ENCODE data around the gene PIP5KL1.

The PIP5KL1 gene

GRCh38 chr9:127903557-127904475, 26.8 kb downstream of the PIP5KL1 start:
- Mint-ChIP-seq H3K4me3 (peak overlapping the region; percentile 89), H3K36me3 (no peaks in the 10 kb centered on the region), H3K9me3 (no peaks in the 10 kb centered on the region), H3K27ac (peak overlapping the region; percentile 99), H3K27me3 (no peaks in the 10 kb centered on the region), H3K4me1 (peaks cover 59% of the 10 kb centered on the region)

- no peaks in the 10 kb centered on the region for H3K27me3 Mint-ChIP-seq
- no peaks in the 10 kb centered on the region for H3K9me3 Mint-ChIP-seq
- H3K4me3 Mint-ChIP-seq = peak within 1 kb of the TSS; percentile 90
- peak within 1 kb of the TSS; percentile 95 for H3K27ac Mint-ChIP-seq
- peaks cover 42% of the 10 kb centered on the region for H3K4me1 Mint-ChIP-seq
- H3K36me3 Mint-ChIP-seq = peaks cover 14% of the 10 kb centered on the region
These were observed 31.2 kb downstream of the PIP5KL1 start, which contains the start of gene ST6GALNAC6 for GRCh38 chr9:127899128-127899943. Gene ST6GALNAC6, minus strand, starts transcription at chr9:127899603. Its CDS starts 1,622 bp downstream, at chr9:127897981.

GRCh38 chr9:127898433-127899127, 32.0 kb downstream of the PIP5KL1 start:
- no peaks in the 10 kb centered on the region for H3K9me3 Mint-ChIP-seq
- peak overlapping the region; percentile 89 for H3K4me3 Mint-ChIP-seq
- peaks cover 41% of the 10 kb centered on the region for H3K4me1 Mint-ChIP-seq
- H3K27me3 Mint-ChIP-seq = no peaks in the 10 kb centered on the region
- peak overlapping the region; percentile 95 for H3K27ac Mint-ChIP-seq
- H3K36me3 Mint-ChIP-seq = peaks cover 22% of the 10 kb centered on the region

GRCh38 chr9:127897193-127897692, 33.3 kb downstream of the PIP5KL1 start:
- H3K4me1 Mint-ChIP-seq = peaks cover 35% of the 10 kb centered on the region
- peaks cover 33% of the 10 kb centered on the region for H3K36me3 Mint-ChIP-seq
- no peak overlapping the region for H3K27ac Mint-ChIP-seq
- H3K27me3 Mint-ChIP-seq = no peaks in the 10 kb centered on the region
- no peaks in the 10 kb centered on the region for H3K9me3 Mint-ChIP-seq
- peak overlapping the region; percentile 54 for H3K4me3 Mint-ChIP-seq

- Mint-ChIP-seq H3K27ac (no peak overlapping the region), H3K4me3 (no peak overlapping the region), H3K36me3 (peaks cover 33% of the 10 kb centered on the region), H3K4me1 (peaks cover 29% of the 10 kb centered on the region), H3K9me3 (no peaks in the 10 kb centered on the region), H3K27me3 (no peaks in the 10 kb centered on the region)
These were observed 34.0 kb downstream of the PIP5KL1 start for GRCh38 chr9:127896395-127897192.

- Mint-ChIP-seq H3K4me3 (no peak overlapping the region), H3K36me3 (peaks cover 33% of the 10 kb centered on the region), H3K4me1 (peaks cover 24% of the 10 kb centered on the region)
These were observed 34.8 kb downstream of the PIP5KL1 start for GRCh38 chr9:127895811-127896210.

GRCh38 chr9:127893392-127893791, 37.2 kb downstream of the PIP5KL1 start:
- no peak overlapping the region for H3K4me3 Mint-ChIP-seq

More at GRCh38 chr9:127895811-127896210, 34.8 kb downstream of the PIP5KL1 start:
- no peaks in the 10 kb centered on the region for H3K27me3 Mint-ChIP-seq
- H3K27ac Mint-ChIP-seq = no peak overlapping the region
- H3K9me3 Mint-ChIP-seq = no peaks in the 10 kb centered on the region

GRCh38 chr9:127892831-127893230, 37.7 kb downstream of the PIP5KL1 start:
- H3K27me3 Mint-ChIP-seq = no peaks in the 10 kb centered on the region
- H3K4me1 Mint-ChIP-seq = peaks cover 11% of the 10 kb centered on the region
- peak overlapping the region; percentile 38 for H3K27ac Mint-ChIP-seq
- no peaks in the 10 kb centered on the region for H3K9me3 Mint-ChIP-seq
- H3K4me3 Mint-ChIP-seq = no peak overlapping the region
- H3K36me3 Mint-ChIP-seq = peaks cover 34% of the 10 kb centered on the region

More at GRCh38 chr9:127893392-127893791, 37.2 kb downstream of the PIP5KL1 start:
- Mint-ChIP-seq H3K9me3 (no peaks in the 10 kb centered on the region), H3K36me3 (peaks cover 34% of the 10 kb centered on the region), H3K27ac (no peak overlapping the region), H3K4me1 (peaks cover 16% of the 10 kb centered on the region), H3K27me3 (no peaks in the 10 kb centered on the region)

GRCh38 chr9:127890053-127890452, 40.5 kb downstream of the PIP5KL1 start:
- no peaks in the 10 kb centered on the region for H3K9me3 Mint-ChIP-seq
- H3K27me3 Mint-ChIP-seq = no peaks in the 10 kb centered on the region
- no peak overlapping the region for H3K4me3 Mint-ChIP-seq
- H3K36me3 Mint-ChIP-seq = peaks cover 27% of the 10 kb centered on the region
- no peak overlapping the region for H3K27ac Mint-ChIP-seq
- H3K4me1 Mint-ChIP-seq = peaks cover 8% of the 10 kb centered on the region

GRCh38 chr9:127887792-127888191, 42.8 kb downstream of the PIP5KL1 start:
- no peak overlapping the region for H3K27ac Mint-ChIP-seq
- H3K9me3 Mint-ChIP-seq = no peaks in the 10 kb centered on the region
- no peaks in the 10 kb centered on the region for H3K27me3 Mint-ChIP-seq
- no peak overlapping the region for H3K4me3 Mint-ChIP-seq
- peaks cover 5% of the 10 kb centered on the region for H3K4me1 Mint-ChIP-seq
- peaks cover 10% of the 10 kb centered on the region for H3K36me3 Mint-ChIP-seq

GRCh38 chr9:127886401-127886972, 44.1 kb downstream of the PIP5KL1 start:
- Mint-ChIP-seq H3K9me3 (no peaks in the 10 kb centered on the region), H3K4me3 (no peak overlapping the region), H3K4me1 (peaks cover 5% of the 10 kb centered on the region), H3K27me3 (no peaks in the 10 kb centered on the region), H3K27ac (peak overlapping the region; percentile 23), H3K36me3 (peaks cover 6% of the 10 kb centered on the region)

- H3K36me3 Mint-ChIP-seq = peaks cover 7% of the 10 kb centered on the region
- H3K4me1 Mint-ChIP-seq = peaks cover 5% of the 10 kb centered on the region
- H3K9me3 Mint-ChIP-seq = no peaks in the 10 kb centered on the region
- no peaks in the 10 kb centered on the region for H3K27me3 Mint-ChIP-seq
- no peak overlapping the region for H3K4me3 Mint-ChIP-seq
- H3K27ac Mint-ChIP-seq = no peak overlapping the region
These were observed 44.9 kb downstream of the PIP5KL1 start for GRCh38 chr9:127885508-127886281.

GRCh38 chr9:127884976-127885490, 45.5 kb downstream of the PIP5KL1 start:
- Mint-ChIP-seq H3K4me3 (no peak overlapping the region), H3K9me3 (no peaks in the 10 kb centered on the region), H3K36me3 (peaks cover 7% of the 10 kb centered on the region), H3K27ac (no peak overlapping the region), H3K4me1 (peaks cover 5% of the 10 kb centered on the region), H3K27me3 (no peaks in the 10 kb centered on the region)

Data from activated naive CD4-positive, alpha-beta T cell treated with anti-CD3 and anti-CD28 coated beads, Interleukin-2, amount 50 U/mL, for 24 hours (primary cell).